NCI-H1436 (cell line): ENCODE data around the gene TPPP2.

ENCODE experiments used
- DNase-seq: peaks from one replicate; lab custom pipeline; 2025; lab: John Stamatoyannopoulos, UW

The TPPP2 gene

DNA sequence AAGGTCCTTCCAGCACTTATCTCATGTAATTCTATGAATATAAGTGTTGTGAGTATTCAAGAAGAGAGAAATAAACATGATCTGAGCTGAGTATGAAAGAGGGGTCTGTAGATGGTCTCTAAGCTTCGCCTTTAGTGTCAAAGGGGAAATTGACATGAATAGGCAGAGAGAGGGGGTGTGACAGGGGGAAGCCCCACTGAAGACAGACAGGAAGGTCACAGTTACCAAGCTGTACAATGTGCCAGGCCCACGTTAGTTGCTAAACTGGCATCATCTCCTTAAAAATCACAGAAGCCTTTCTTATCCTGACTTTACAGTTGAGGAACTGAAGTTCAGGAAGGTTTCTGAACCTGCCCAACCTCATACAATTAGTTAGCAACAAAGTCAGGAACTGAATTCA lies 47.7 kb downstream of the TPPP2 start:
- DNase-seq, result no peak

DNA sequence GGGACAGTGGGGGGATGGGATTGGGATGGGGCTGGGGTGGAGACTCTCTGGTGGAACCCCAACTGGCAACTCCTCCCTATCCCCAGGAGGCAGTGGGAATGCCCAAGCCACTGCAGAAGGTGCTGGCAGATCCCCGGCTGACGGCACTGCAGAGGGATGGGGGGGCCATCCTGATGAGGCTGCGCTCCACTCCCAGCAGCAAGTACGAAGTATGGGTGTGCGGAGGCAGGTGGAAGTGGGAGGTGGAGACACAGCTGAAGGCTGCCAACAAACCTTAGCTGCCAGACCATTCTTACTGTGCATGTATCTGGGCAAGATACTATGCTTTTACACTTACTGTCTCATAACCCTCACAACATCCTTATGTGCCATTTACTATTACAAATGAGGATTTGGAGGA lies 48.3 kb downstream of the TPPP2 start:
- no peak for DNase-seq

- DNase-seq, result no peak
These were observed 48.7 kb downstream of the TPPP2 start for GRCh38 chr14:21078726-21079125.

DNA sequence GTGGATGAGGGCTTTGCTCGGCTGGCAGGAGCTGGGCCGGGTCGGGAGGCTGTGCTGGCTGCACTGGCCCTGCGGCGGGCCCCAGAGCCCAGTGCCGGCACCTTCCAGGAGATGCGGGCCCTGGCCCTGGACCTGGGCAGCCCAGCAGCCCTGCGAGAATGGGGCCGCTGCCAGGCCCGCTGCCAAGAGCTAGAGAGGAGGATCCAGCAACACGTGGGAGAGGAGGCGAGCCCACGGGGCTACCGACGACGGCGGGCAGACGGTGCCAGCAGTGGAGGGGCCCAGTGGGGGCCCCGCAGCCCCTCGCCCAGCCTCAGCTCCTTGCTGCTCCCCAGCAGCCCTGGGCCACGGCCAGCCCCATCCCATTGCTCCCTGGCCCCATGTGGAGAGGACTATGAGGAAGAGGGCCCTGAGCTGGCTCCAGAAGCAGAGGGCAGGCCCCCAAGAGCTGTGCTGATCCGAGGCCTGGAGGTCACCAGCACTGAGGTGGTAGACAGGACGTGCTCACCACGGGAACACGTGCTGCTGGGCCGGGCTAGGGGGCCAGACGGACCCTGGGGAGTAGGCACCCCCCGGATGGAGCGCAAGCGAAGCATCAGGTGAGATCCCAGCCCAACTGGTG lies 51.6 kb downstream of the TPPP2 start:
- no peak for DNase-seq
